Caco-2 (cell line): Measurements from ENCODE around the gene PARP8. TPM values are rescaled to one million over a fixed set of nuclear protein-coding genes. Genes with fewer than 3 reads are reported as not detected.
"Not testable (repeated sequence)": the region's sequence is repeated elsewhere in the genome, so short reads cannot be mapped to it uniquely, and the experiment has no call there.

Experiments
- BruUV-seq: library from RNA; stranded (reverse); fragments of 400-500 nt; replicated peaks from 2 replicates; lab custom pipeline; 2021; lab: Mats Ljungman, UMichigan
- CTCF ChIA-PET: fragments of 300-600 bp; sonication (Branson Sonifier 250); formaldehyde crosslinking; loops from one replicate; lab custom pipeline; 2022; ENCODE audit warnings: antibody characterized with exemption; lab: Charles Lee
- POLR2A ChIA-PET: fragments of 300-600 bp; sonication (Branson Sonifier 250); formaldehyde crosslinking; loops from one replicate; lab custom pipeline; 2022; ENCODE audit warnings: antibody characterized with exemption; lab: Charles Lee
- DNase-seq, 2 experiments: peaks; one replicate each; pipeline versions ENCODE4 v3.0.0 to v3.0.0-alpha.2; 2020 to 2022
- H3K27me3 ChIP-seq: replicated peaks from 2 replicates; pipeline ENCODE4 v1.6.0; 2011; ENCODE audit warnings: low read length; ENCODE audit not compliant: control insufficient read depth, insufficient read depth
- H3K36me3 ChIP-seq: 2 replicates; pipeline ENCODE4 v1.5.1; 2011; ENCODE audit warnings: low read length; ENCODE audit not compliant: control insufficient read depth, insufficient read depth
- H3K4me1 ChIP-seq: fragments of 250-450 bp; sonication (Bioruptor Pico); 2 replicates; pipeline ENCODE4 v1.5.1; 2020; ENCODE audit warnings: mild to moderate bottlenecking
- H3K4me3 ChIP-seq: 2 replicates; pipeline ENCODE4 v1.5.1; 2011; ENCODE audit warnings: low read depth, mild to moderate bottlenecking, control low read depth, low read length
- H3K9me3 ChIP-seq: fragments of 250-450 bp; sonication (Bioruptor Pico); 2 replicates; pipeline ENCODE4 v1.5.1; 2020; ENCODE audit warnings: mild to moderate bottlenecking, moderate library complexity
- H3K27ac Mint-ChIP-seq: one replicate; pipeline ENCODE4 v1.8.0; 2022; ENCODE audit warnings: mixed read lengths; ENCODE audit not compliant: unreplicated experiment
- H3K27me3 Mint-ChIP-seq: one replicate; pipeline ENCODE4 v1.8.0; 2022; ENCODE audit warnings: mixed read lengths; ENCODE audit not compliant: insufficient read depth, unreplicated experiment
- H3K36me3 Mint-ChIP-seq: one replicate; pipeline ENCODE4 v1.8.0; 2022; ENCODE audit warnings: mild to moderate bottlenecking, mixed read lengths; ENCODE audit not compliant: insufficient read depth, unreplicated experiment
- H3K4me1 Mint-ChIP-seq: one replicate; pipeline ENCODE4 v1.8.0; 2022; ENCODE audit warnings: low read depth, mixed read lengths; ENCODE audit not compliant: unreplicated experiment
- H3K4me3 Mint-ChIP-seq: one replicate; pipeline ENCODE4 v1.8.0; 2022; ENCODE audit warnings: mild to moderate bottlenecking, moderate library complexity, mixed read lengths; ENCODE audit not compliant: unreplicated experiment
- H3K9me3 Mint-ChIP-seq: one replicate; pipeline ENCODE4 v1.8.0; 2022; ENCODE audit warnings: mixed read lengths; ENCODE audit not compliant: unreplicated experiment
- intact Hi-C: fragments of 100-400 bp; cut with micrococcal nuclease; formaldehyde crosslinking; loops from one replicate; pipeline ENCODE4 v1.10.0; 2022; ENCODE audit not compliant: unreplicated experiment
- total RNA-seq: library from RNA; stranded (reverse); gene quantifications from 2 replicates; pipeline ENCODE4 v1.2.3, GENCODE V29; 2022
- TF ChIP-seq, protein P1 (sequence below), 2 experiments: fragments of 200-600 bp in 1 of 2; IDR thresholded peaks; 1 replicate in 1 of 2; 2 replicates in 1 of 2; pipeline versions ENCODE4 v1.5.1 to v1.8.0; 2011 to 2022; ENCODE audit warnings: antibody characterized with exemption in 1 of 2, control low read depth in 1 of 2, inconsistent platforms in 1 of 2, low read depth in 1 of 2, low read length in 1 of 2, mild to moderate bottlenecking in 1 of 2, moderate library complexity in 1 of 2; ENCODE audit not compliant: insufficient read depth in 1 of 2, severe bottlenecking in 1 of 2, unreplicated experiment in 1 of 2

Gene PARP8
- total RNA-seq, 1 experiment from 2014 or later: 0.79 TPM

DNA sequence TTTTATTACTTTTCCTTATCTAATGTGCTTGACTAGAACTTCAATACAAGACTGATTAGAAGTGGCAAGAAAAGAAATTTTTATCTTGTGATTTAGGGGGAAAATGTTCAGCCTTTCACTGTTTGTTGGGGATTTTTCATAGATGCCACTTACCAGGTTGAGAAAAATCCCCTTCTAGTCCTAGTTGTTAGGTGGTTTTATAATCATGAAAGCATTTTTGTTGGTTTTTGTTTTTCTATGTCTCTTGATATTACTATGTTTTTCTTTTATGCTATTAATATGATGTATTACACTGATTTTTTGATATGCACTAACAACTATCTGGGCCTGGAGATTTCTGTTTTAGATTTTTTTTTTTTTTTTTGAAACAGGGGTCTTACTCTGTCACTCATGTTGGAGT, 134.0 kb downstream of the PARP8 start:
- DNase-seq: no peak
- H3K27ac Mint-ChIP-seq: no peak overlapping the region
- no peaks in the 10 kb centered on the region for H3K27me3 Mint-ChIP-seq
- ChIA-PET POLR2A (no interaction called here), CTCF (no interaction called here)
- TF ChIP-seq, protein P1, sequence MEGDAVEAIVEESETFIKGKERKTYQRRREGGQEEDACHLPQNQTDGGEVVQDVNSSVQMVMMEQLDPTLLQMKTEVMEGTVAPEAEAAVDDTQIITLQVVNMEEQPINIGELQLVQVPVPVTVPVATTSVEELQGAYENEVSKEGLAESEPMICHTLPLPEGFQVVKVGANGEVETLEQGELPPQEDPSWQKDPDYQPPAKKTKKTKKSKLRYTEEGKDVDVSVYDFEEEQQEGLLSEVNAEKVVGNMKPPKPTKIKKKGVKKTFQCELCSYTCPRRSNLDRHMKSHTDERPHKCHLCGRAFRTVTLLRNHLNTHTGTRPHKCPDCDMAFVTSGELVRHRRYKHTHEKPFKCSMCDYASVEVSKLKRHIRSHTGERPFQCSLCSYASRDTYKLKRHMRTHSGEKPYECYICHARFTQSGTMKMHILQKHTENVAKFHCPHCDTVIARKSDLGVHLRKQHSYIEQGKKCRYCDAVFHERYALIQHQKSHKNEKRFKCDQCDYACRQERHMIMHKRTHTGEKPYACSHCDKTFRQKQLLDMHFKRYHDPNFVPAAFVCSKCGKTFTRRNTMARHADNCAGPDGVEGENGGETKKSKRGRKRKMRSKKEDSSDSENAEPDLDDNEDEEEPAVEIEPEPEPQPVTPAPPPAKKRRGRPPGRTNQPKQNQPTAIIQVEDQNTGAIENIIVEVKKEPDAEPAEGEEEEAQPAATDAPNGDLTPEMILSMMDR (IDR thresholded peaks at IDR 0.05; ENCODE audit: insufficient read depth in 1 of 2, low read depth in 1 of 2, low read length in 1 of 2, severe bottlenecking in 1 of 2, unreplicated experiment in 1 of 2): no peak
- intact Hi-C loops: no loop called here
- Histone ChIP-seq H3K27me3 (no peaks in the 10 kb centered on the region), H3K9me3 (no peaks in the 10 kb centered on the region), H3K36me3 (no peaks in the 10 kb centered on the region), H3K4me3 (no peak overlapping the region), H3K4me1 (no peaks in the 10 kb centered on the region)
- no TSS peak for BruUV-seq
- H3K4me3 Mint-ChIP-seq: no peak overlapping the region
- no peaks in the 10 kb centered on the region for H3K4me1 Mint-ChIP-seq
- H3K36me3 Mint-ChIP-seq: no peaks in the 10 kb centered on the region
- H3K9me3 Mint-ChIP-seq: peaks cover 12% of the 10 kb centered on the region

DNA sequence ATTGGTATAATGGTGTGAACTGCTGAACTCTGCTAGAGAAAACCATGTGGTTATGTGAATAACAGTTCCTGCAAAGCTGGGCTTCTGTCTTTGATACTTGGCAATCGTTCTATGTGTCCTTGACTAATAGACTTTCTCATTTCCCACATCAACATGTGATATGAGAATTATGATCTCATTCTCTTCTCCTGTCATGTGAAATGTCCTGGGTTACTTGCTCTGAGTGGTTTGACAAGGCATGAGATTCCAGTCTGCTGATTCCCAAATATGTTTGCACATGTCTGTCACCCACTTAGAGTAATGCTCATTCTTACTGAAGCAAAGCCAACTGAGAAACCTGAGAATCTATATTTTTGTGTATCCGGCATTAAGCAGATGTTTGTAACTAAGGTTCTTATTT, 141.2 kb downstream of the PARP8 start:
- intact Hi-C loops: no loop called here
- H3K4me3 Mint-ChIP-seq: no peak overlapping the region
- ChIA-PET CTCF (no interaction called here), POLR2A (no interaction called here)
- BruUV-seq: no TSS peak
- no peaks in the 10 kb centered on the region for H3K4me1 Mint-ChIP-seq
- no peaks in the 10 kb centered on the region for H3K4me1 ChIP-seq
- H3K9me3 ChIP-seq: no peaks in the 10 kb centered on the region; the same call in 1 of the 2 replicates
- TF ChIP-seq, protein P1 (IDR thresholded peaks at IDR 0.05; ENCODE audit: insufficient read depth in 1 of 2, low read depth in 1 of 2, low read length in 1 of 2, severe bottlenecking in 1 of 2, unreplicated experiment in 1 of 2): no peak
- no peaks in the 10 kb centered on the region for H3K27me3 ChIP-seq
- H3K27ac Mint-ChIP-seq: no peak overlapping the region
- DNase-seq: no peak
- H3K27me3 Mint-ChIP-seq: no peaks in the 10 kb centered on the region
- H3K36me3 ChIP-seq: no peaks in the 10 kb centered on the region
- no peaks in the 10 kb centered on the region for H3K36me3 Mint-ChIP-seq
- H3K4me3 ChIP-seq: no peak overlapping the region
- H3K9me3 Mint-ChIP-seq: peaks cover 12% of the 10 kb centered on the region

DNA sequence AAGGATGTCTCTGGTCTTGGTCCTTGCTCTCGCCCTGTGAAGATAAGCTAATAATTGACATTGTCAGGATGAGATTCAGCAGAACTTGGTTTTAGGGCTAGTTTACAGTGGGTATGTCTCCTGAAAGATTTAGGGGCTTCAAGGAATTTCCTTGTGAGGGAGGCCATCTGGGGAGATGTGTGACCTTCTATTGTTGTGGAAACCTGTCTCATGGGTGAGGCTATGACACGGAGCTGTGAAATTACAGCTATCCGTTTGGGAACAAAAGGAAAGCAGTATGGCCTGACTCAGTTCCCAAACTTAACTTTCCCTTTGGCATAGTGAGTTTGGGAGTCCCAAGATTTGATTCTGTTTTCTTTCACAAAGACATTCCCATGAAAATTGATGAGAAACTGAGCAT, 142.0 kb downstream of the PARP8 start:
- H3K4me3 Mint-ChIP-seq: no peak overlapping the region
- BruUV-seq: no TSS peak
- Histone ChIP-seq H3K4me3 (no peak overlapping the region), H3K36me3 (no peaks in the 10 kb centered on the region), H3K9me3 (no peaks in the 10 kb centered on the region; the same call in 1 of the 2 replicates), H3K4me1 (no peaks in the 10 kb centered on the region), H3K27me3 (no peaks in the 10 kb centered on the region)
- TF ChIP-seq, protein P1 (IDR thresholded peaks at IDR 0.05; ENCODE audit: insufficient read depth in 1 of 2, low read depth in 1 of 2, low read length in 1 of 2, severe bottlenecking in 1 of 2, unreplicated experiment in 1 of 2): no peak
- no peak overlapping the region for H3K27ac Mint-ChIP-seq
- DNase-seq: no peak
- peaks cover 4% of the 10 kb centered on the region for H3K9me3 Mint-ChIP-seq
- no peaks in the 10 kb centered on the region for H3K27me3 Mint-ChIP-seq
- ChIA-PET CTCF (no interaction called here), POLR2A (no interaction called here)
- intact Hi-C loops: no loop called here
- H3K36me3 Mint-ChIP-seq: no peaks in the 10 kb centered on the region
- no peaks in the 10 kb centered on the region for H3K4me1 Mint-ChIP-seq

DNA sequence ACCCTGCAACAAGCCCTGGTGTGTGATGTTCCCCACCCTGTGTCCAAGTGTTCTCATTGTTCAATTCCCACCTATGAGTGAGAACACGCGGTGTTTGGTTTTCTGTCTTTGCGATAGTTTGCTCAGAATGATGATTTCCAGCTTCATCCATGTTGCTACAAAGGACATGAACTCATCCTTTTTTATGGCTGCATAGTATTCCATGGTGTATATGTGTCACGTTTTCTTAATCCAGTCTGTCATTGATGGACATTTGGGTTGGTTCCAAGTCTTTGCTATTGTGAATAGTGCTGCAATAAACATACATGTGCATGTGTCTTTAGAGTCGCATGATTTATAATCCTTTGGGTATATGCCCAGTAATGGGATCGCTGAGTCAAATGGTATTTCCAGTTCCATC, 145.3 kb downstream of the PARP8 start:
- BruUV-seq, H3K4me3 ChIP-seq, H3K27me3 ChIP-seq, H3K36me3 Mint-ChIP-seq, DNase-seq, POLR2A ChIA-PET, H3K27ac Mint-ChIP-seq, H3K4me1 ChIP-seq, H3K4me1 Mint-ChIP-seq, H3K36me3 ChIP-seq, intact Hi-C loops, H3K9me3 ChIP-seq, H3K9me3 Mint-ChIP-seq, H3K27me3 Mint-ChIP-seq, H3K4me3 Mint-ChIP-seq, CTCF ChIA-PET: not testable (repeated sequence)
